ENCODE measurements around the gene TGM2.

GRCh38 chr20:38092260-38092857 is 72.7 kb downstream of the TGM2 start:
- TF ChIP-seq POLR2AphosphoS5 (IDR thresholded peaks at IDR 0.05) (no peak), CTCF (IDR thresholded peaks at IDR 0.05) (no peak), POLR2A (IDR thresholded peaks at IDR 0.05) (no peak)
